Skeletal muscle tissue (tissue), 4 donors: Measurements from ENCODE around the gene TMEM135. TPM values are rescaled to one million over a fixed set of nuclear protein-coding genes. Genes with fewer than 3 reads are reported as not detected.
"Not testable (repeated sequence)": the region's sequence is repeated elsewhere in the genome, so short reads cannot be mapped to it uniquely, and the experiment has no call there.

Source experiments
- H3K27ac ChIP-seq: one replicate; pipeline ENCODE4 v1.7.0; 2013; ENCODE audit warnings: mild to moderate bottlenecking, low read depth, low read length, inconsistent platforms
- H3K27me3 ChIP-seq, 3 donors: one replicate each; pipeline ENCODE4 v1.7.0; 2013; ENCODE audit warnings: low read length in 3 of 3; ENCODE audit not compliant: control insufficient read depth in 3 of 3, insufficient read depth in 3 of 3
- H3K36me3 ChIP-seq, 3 donors: one replicate each; pipeline ENCODE4 v1.7.0; 2013; ENCODE audit warnings: low read length in 3 of 3; ENCODE audit not compliant: control insufficient read depth in 3 of 3, insufficient read depth in 3 of 3
- H3K4me1 ChIP-seq, 3 donors: one replicate each; pipeline ENCODE4 v1.7.0; 2013; ENCODE audit warnings: low read length in 3 of 3, mild to moderate bottlenecking in 3 of 3; ENCODE audit not compliant: control insufficient read depth in 3 of 3, insufficient read depth in 3 of 3
- H3K4me3 ChIP-seq, 3 donors: one replicate each; pipeline ENCODE4 v1.7.0; 2013; ENCODE audit warnings: low read length in 3 of 3
- H3K9ac ChIP-seq, 3 donors: one replicate each; pipeline ENCODE4 v1.7.0; 2013; ENCODE audit warnings: low read length in 3 of 3, mild to moderate bottlenecking in 3 of 3, moderate library complexity in 2 of 3, low read depth in 1 of 3
- H3K9me3 ChIP-seq, 3 donors: one replicate each; pipeline ENCODE4 v1.7.0; 2013; ENCODE audit warnings: low read length in 3 of 3; ENCODE audit not compliant: control insufficient read depth in 3 of 3
- total RNA-seq: library from RNA; depleted of rRNA; stranded (reverse); fragments of >200 nt; gene quantifications from one replicate; pipeline ENCODE4 v1.2.3, GENCODE V29; 2014
- donor health status: Osteomylitis.

TMEM135 gene
- total RNA-seq, 1 donor from 2014 or later, result 35.5 TPM

GRCh38 chr11:87275176-87275575 lies 237.4 kb downstream of the TMEM135 start:
- Histone ChIP-seq H3K4me3 (no peak overlapping the region), H3K36me3 (no peaks in the 10 kb centered on the region), H3K27me3 (no peaks in the 10 kb centered on the region), H3K4me1 (no peaks in the 10 kb centered on the region), H3K27ac (no peak overlapping the region), H3K9ac (no peak overlapping the region), H3K9me3 (no peaks in the 10 kb centered on the region)

- no peaks in the 10 kb centered on the region for H3K36me3 ChIP-seq
- no peak overlapping the region for H3K4me3 ChIP-seq
- no peak overlapping the region for H3K27ac ChIP-seq
- peaks cover 3 to 5% (median 3%) of the 10 kb centered on the region in 3 donors for H3K4me1 ChIP-seq
- no peaks in the 10 kb centered on the region for H3K9me3 ChIP-seq
- no peaks in the 10 kb centered on the region for H3K27me3 ChIP-seq
- H3K9ac ChIP-seq, result no peak overlapping the region
Observed at GRCh38 chr11:87280143-87280542, 242.4 kb downstream of the TMEM135 start.

GRCh38 chr11:87281496-87281895 lies 243.8 kb downstream of the TMEM135 start:
- H3K4me1 ChIP-seq, result peaks cover 3 to 5% (median 3%) of the 10 kb centered on the region in 3 donors
- no peak overlapping the region for H3K4me3 ChIP-seq
- no peak overlapping the region for H3K9ac ChIP-seq
- peaks cover 0 to 2% (median 0%) of the 10 kb centered on the region in 3 donors for H3K36me3 ChIP-seq
- no peak overlapping the region for H3K27ac ChIP-seq
- no peaks in the 10 kb centered on the region for H3K9me3 ChIP-seq
- H3K27me3 ChIP-seq, result no peaks in the 10 kb centered on the region

GRCh38 chr11:87284306-87284705 lies 246.6 kb downstream of the TMEM135 start:
- Histone ChIP-seq H3K36me3 (peaks cover 0 to 2% (median 0%) of the 10 kb centered on the region in 3 donors), H3K9me3 (no peaks in the 10 kb centered on the region), H3K4me3 (no peak overlapping the region), H3K9ac (no peak overlapping the region), H3K27me3 (no peaks in the 10 kb centered on the region), H3K4me1 (peaks cover 3 to 5% (median 3%) of the 10 kb centered on the region in 3 donors), H3K27ac (no peak overlapping the region)

GRCh38 chr11:87285674-87286073 lies 247.9 kb downstream of the TMEM135 start:
- H3K4me1 ChIP-seq, H3K9ac ChIP-seq, H3K4me3 ChIP-seq, H3K9me3 ChIP-seq, H3K36me3 ChIP-seq, H3K27ac ChIP-seq, H3K27me3 ChIP-seq: not testable (repeated sequence)

GRCh38 chr11:87286338-87286737 lies 248.6 kb downstream of the TMEM135 start:
- H3K9ac ChIP-seq, result no peak overlapping the region
- no peaks in the 10 kb centered on the region for H3K9me3 ChIP-seq

GRCh38 chr11:87290304-87290922 lies 252.7 kb downstream of the TMEM135 start:
- Histone ChIP-seq H3K4me1 (no peaks in the 10 kb centered on the region), H3K9ac (no peak overlapping the region), H3K27ac (no peak overlapping the region), H3K36me3 (peaks cover 0 to 1% (median 0%) of the 10 kb centered on the region in 3 donors), H3K4me3 (no peak overlapping the region), H3K9me3 (no peaks in the 10 kb centered on the region), H3K27me3 (no peaks in the 10 kb centered on the region)

More at GRCh38 chr11:87286338-87286737, 248.6 kb downstream of the TMEM135 start:
- peaks cover 0 to 2% (median 0%) of the 10 kb centered on the region in 3 donors for H3K36me3 ChIP-seq
- no peak overlapping the region for H3K27ac ChIP-seq
- H3K4me1 ChIP-seq, result peaks cover 0 to 4% (median 0%) of the 10 kb centered on the region in 3 donors
- H3K27me3 ChIP-seq, result no peaks in the 10 kb centered on the region
- no peak overlapping the region for H3K4me3 ChIP-seq

GRCh38 chr11:87292598-87292997 lies 254.9 kb downstream of the TMEM135 start:
- Histone ChIP-seq H3K27me3 (no peaks in the 10 kb centered on the region), H3K36me3 (no peaks in the 10 kb centered on the region), H3K4me3 (no peak overlapping the region), H3K9ac (no peak overlapping the region), H3K27ac (no peak overlapping the region), H3K4me1 (no peaks in the 10 kb centered on the region), H3K9me3 (no peaks in the 10 kb centered on the region)

GRCh38 chr11:87295237-87295636 lies 257.5 kb downstream of the TMEM135 start:
- Histone ChIP-seq H3K9me3 (no peaks in the 10 kb centered on the region), H3K9ac (no peak overlapping the region), H3K27me3 (no peaks in the 10 kb centered on the region), H3K36me3 (no peaks in the 10 kb centered on the region), H3K27ac (no peak overlapping the region), H3K4me3 (no peak overlapping the region), H3K4me1 (peaks cover 0 to 2% (median 0%) of the 10 kb centered on the region in 3 donors)

- Histone ChIP-seq H3K4me1 (peaks cover 0 to 12% (median 2%) of the 10 kb centered on the region in 3 donors), H3K9me3 (no peaks in the 10 kb centered on the region), H3K36me3 (no peaks in the 10 kb centered on the region), H3K27ac (no peak overlapping the region), H3K27me3 (no peaks in the 10 kb centered on the region), H3K9ac (no peak overlapping the region), H3K4me3 (no peak overlapping the region)
Observed at GRCh38 chr11:87296627-87297026, 258.9 kb downstream of the TMEM135 start.
